Gastroesophageal sphincter (tissue), 3 donors: ENCODE results near the gene TUBB2B.

Source experiments
- CTCF ChIP-seq, 4 experiments: fragments of 200-600 bp in 2 of 4; fragments of 450-650 bp in 2 of 4; sonication (generic) in 1 of 4; IDR thresholded peaks; one replicate each; pipeline ENCODE4 v1.5.1; 2017 to 2019; ENCODE audit warnings: antibody characterized with exemption in 4 of 4, mild to moderate bottlenecking in 2 of 4, moderate library complexity in 2 of 4
- EP300 ChIP-seq: sonication (generic); formaldehyde crosslinking; IDR thresholded peaks from one replicate; pipeline ENCODE4 v1.6.1; 2017; ENCODE audit warnings: antibody characterized with exemption, mild to moderate bottlenecking
- POLR2A ChIP-seq, 2 donors: fragments of 450-650 bp; IDR thresholded peaks; one replicate each; pipeline ENCODE4 v1.6.1; 2017; ENCODE audit warnings: antibody characterized with exemption in 2 of 2, mild to moderate bottlenecking in 2 of 2, moderate library complexity in 1 of 2
- POLR2AphosphoS5 ChIP-seq: sonication (generic); formaldehyde crosslinking; IDR thresholded peaks from one replicate; pipeline ENCODE4 v1.6.1; 2017; ENCODE audit warnings: antibody characterized with exemption

DNA sequence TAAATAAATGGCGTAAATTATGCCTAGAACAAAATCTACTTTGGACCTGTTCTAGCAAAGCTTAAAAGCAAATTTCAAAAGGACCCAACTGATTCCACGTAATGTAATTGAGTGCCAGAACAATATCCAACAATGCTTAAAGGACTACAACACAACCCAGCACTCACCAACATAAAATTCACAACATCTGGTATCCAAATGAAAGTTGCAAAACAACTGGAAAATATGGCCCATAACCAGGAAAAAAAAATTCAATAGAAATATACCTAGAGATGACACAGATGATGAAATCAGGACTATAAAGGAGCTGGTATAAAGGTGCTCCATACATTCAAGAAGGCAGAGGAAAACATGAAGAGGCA, 14.1 kb downstream of the TUBB2B start:
- TF ChIP-seq CTCF (IDR thresholded peaks at IDR 0.05) (no peak), POLR2A (IDR thresholded peaks at IDR 0.05) (no peak), POLR2AphosphoS5 (no peak), EP300 (no peak)
